Gastrocnemius medialis (tissue), 4 donors: ENCODE results near the gene SPEM1.

Experiments used
- CTCF ChIP-seq, 5 experiments: fragments of 450-650 bp in 3 of 5; fragments of 200-600 bp in 2 of 5; sonication (generic) in 2 of 5; IDR thresholded peaks in 4 of 5; conservative IDR thresholded peaks in 1 of 5; 1 replicate in 4 of 5; 2 replicates in 1 of 5; pipeline ENCODE4 v1.5.1; 2016 to 2019; ENCODE audit warnings: antibody characterized with exemption in 5 of 5, mild to moderate bottlenecking in 3 of 5, moderate library complexity in 3 of 5
- POLR2A ChIP-seq, 2 donors: fragments of 450-650 bp; IDR thresholded peaks; one replicate each; pipeline ENCODE4 v1.6.1; 2017; ENCODE audit warnings: antibody characterized with exemption in 2 of 2, mild to moderate bottlenecking in 2 of 2, moderate library complexity in 2 of 2

DNA sequence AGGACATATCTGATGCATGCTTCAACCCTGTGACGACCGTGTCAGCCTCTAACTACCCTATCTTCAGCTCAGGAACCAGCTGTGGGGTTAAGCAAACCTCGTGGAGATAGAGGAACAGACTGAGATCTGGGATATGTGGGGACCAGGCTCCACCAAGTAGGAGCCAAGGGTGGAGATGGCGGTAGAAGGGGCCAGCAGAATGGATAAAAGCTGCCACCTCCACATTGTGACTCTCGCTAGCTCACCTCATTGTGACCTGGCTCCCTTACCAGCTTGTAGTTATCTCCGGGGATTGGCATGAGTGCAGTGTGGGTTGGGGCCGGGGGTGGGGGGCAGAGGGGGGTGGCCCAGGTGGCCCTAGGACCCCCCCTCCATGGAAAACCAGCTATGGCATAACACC is 5.2 kb downstream of the SPEM1 start, which contains the start of gene SPEM2:
- TF ChIP-seq CTCF (IDR thresholded peaks at IDR 0.05 in 4 of 5, conservative IDR thresholded peaks at IDR 0.05 in 1 of 5) (no peak), POLR2A (IDR thresholded peaks at IDR 0.05) (no peak)
